AG09319 (cell line): Measurements from ENCODE around the gene PRKAG2.

Source experiments
- DNase-seq: peaks from one replicate; pipeline ENCODE4 v3.0.0-alpha.2; 2010; ENCODE audit warnings: low read depth; ENCODE audit errors: extremely low read depth
- TF ChIP-seq, protein P1 (sequence below): IDR thresholded peaks from 2 replicates; pipeline ENCODE4 v1.5.1; 2011; ENCODE audit warnings: low read depth, mild to moderate bottlenecking, inconsistent platforms, low read length, moderate library complexity

Gene PRKAG2

DNA sequence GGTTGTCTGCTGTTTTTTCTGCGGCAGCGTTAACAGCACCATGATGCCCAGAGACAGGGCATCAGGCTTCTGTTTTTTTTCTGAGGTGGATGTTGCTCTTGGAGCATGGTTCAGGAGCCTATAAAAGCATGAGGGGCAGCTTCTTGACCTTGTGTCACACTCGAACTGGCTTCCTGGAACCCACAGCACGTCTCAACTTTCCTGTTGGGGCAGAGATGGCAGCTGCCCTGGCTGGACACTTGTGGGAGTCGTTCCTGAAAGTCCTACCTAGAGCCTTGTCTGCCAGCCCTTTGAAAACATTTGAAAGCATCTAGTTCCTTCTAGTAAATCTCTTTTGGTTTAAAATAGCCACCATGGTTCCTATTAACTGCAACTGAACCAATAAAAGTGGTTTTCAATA lies 28.9 kb upstream of the PRKAG2 start:
- no peak for DNase-seq
- TF ChIP-seq, protein P1, sequence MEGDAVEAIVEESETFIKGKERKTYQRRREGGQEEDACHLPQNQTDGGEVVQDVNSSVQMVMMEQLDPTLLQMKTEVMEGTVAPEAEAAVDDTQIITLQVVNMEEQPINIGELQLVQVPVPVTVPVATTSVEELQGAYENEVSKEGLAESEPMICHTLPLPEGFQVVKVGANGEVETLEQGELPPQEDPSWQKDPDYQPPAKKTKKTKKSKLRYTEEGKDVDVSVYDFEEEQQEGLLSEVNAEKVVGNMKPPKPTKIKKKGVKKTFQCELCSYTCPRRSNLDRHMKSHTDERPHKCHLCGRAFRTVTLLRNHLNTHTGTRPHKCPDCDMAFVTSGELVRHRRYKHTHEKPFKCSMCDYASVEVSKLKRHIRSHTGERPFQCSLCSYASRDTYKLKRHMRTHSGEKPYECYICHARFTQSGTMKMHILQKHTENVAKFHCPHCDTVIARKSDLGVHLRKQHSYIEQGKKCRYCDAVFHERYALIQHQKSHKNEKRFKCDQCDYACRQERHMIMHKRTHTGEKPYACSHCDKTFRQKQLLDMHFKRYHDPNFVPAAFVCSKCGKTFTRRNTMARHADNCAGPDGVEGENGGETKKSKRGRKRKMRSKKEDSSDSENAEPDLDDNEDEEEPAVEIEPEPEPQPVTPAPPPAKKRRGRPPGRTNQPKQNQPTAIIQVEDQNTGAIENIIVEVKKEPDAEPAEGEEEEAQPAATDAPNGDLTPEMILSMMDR: no peak

DNA sequence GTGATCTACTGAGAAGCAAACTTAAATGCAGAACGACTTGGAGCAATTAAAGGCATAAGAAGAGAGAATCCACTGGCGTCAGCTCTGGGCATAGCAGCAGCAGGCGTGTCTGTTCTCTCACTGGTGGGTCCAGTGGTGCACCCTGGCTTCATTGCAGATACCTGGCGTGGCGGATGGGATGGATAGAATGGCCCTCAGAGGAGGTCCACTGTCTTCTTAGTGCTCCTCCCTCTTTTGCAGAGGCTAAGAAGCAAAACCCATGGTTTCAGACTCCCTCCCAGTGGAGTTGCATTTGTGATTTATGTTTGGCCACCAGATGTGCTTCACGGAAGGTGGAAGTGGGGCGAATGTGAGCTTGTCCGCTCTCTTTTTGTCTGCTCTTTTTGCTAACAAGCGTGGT lies 28.4 kb upstream of the PRKAG2 start:
- TF ChIP-seq, protein P1: no peak
- DNase-seq: no peak

DNA sequence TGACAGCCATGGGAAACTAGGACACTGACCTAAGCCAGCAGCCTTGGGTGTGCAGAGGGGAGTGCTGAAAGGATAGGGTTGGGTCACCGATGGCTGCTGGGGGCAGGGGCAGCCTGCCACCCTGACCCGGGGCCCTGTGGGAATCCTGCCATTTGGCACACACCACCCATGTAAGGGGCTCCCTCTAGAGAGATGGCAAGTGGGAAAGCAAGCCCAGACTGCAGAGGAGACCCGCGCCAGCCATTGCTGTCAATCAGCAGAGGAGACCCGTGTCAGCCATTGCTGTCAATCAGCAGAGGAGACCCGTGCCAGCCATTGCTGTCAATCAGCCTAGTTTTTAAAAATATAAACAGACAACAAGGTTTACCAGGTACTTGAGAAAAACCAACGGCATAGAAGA lies 27.4 kb upstream of the PRKAG2 start:
- TF ChIP-seq, protein P1: no peak
- no peak for DNase-seq

DNA sequence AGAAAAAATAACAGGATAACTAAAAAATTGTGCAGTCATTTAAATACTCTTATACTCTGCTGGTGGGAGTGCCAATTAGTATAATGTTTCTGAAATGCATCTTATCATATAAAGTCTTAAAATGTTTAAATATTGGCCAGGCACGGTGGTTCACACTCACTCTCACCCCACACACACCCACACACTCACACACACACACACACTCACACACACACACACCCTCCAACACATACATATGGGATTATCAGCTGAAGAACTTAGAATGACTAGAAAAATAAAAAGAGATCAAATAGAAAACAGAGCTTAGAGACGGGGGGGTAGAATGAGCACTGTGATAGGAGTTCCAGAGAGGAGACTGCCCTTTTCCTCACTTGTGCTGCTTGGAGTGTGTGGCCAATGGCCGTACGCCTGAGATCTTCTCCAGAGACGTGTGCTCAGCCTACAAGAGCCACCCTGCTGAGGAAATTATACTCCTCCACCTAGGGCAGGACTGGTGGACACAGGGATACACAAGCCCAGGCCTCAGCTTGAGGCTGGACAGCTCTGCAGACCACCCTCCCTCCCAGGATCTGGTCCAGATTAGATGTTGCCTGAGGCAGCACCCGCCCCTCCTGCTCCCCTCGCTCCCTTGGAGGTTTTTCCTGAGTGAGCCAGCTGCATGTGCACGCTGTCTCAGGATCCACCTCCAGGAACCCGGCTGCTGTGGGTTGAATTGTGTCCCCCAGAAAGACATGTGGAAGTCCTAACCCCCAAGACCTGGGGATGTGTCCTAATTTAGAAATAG lies 26.5 kb upstream of the PRKAG2 start:
- DNase-seq: no peak
- TF ChIP-seq, protein P1: no peak

DNA sequence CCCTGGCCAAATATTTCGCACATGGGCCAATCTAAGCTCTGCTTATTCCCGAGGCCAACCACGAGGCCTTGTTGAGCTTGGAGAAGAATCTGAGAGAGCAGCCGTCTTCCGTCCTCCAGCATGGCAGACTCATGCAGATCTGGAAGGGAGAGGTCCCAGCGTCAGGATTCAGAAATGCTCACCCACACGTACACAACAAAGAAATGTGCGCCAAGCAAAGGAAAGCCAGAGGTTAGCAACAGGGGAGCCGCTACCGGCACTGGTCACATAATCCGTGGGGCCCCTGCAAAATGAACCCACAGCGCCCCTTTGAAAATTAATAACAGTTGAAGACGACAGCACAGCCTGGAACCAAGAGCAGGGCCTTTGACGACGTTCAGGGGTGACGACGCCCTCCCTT lies 25.4 kb upstream of the PRKAG2 start:
- DNase-seq: no peak
- TF ChIP-seq, protein P1: no peak

DNA sequence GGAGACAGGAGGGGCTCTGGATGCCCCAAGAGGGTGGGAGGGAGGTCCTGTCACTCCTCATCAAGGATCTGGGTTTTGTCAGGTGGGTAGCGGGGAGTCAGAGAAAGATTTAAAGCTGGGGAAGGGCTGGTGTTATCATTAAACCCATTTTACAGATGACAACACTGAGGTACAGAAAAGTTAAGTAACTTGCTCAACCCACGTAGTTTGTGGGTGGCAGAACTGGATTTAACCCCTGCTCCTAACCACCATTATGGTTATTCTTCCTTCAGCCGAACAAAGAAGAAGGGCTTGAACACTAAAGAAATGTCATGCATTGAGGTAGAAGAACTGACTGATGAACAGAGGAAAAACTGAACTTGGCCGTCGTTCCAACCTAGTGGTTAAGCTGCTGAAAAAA lies 24.9 kb upstream of the PRKAG2 start:
- TF ChIP-seq, protein P1: no peak
- DNase-seq: no peak

DNA sequence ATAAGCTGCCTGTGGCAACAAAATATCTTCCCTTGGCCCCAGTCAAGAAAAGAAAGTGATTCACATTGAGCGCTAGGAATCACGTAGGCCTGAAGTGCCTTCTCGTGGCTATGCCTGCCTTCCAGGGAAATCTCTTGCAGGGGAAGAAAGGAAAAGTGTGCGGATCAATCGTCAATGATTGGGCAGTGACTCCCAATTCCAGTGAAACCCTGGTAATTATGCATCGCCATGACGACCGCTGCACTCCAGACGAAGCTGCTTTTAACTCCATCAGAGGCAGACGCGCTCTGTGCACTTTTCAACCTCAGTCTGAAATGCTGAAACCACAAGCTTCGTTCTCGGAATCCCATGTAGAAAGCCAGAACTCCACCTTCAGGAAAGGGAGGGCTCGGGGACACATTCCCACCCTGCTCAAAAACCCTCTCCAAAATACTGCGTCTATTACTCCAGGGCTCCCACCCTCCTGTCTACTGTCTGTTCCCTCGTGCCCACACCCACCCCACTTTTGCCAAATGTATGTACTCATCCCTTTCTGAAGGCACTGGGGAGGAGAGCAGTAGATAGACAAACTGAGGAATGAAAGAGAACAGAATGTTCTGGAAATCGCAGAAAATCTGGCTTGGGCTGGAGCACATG lies 24.2 kb upstream of the PRKAG2 start:
- DNase-seq: no peak
- TF ChIP-seq, protein P1: no peak
